Measurements from ENCODE around the gene RBFOX2.
"Not testable (repeated sequence)": the region's sequence is repeated elsewhere in the genome, so short reads cannot be mapped to it uniquely, and the experiment has no call there.

The RBFOX2 gene

DNA sequence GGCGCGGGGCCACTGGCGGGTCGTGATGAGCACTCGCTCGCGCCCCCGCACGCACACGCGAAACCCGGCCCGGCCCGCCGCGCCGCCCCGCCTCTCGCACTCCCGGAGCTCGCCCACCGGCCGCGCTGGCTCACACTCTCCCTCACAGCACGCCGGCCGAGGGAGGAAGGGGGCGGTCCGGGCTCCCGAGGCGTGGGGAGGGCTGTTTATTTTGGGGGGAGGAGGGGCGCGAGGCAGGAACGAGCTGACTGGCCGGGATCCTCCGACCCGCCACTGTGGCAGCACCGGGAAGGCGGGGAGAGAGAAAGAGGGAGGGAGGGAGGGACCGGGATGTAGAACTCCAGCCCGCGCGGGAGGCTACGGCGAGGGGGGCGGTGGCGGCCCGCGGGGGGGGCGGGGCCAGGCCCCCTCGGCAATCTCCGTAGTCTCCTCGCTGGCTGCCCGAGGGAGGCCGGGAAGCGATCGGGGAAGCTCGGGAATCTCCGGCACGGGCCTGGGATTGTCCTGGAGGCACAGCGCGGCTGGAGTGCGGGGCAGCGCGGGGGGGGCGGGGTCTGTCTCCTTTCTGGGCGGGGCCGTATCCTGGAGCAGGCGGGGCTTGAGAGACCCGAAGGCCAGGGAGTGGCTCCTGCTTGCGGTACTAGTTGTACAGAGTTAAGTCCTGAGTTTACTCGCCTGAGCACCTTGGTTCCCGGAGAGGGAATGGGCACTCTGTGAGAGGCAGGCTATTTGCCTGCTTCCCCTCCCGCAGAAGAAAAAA, at the start of gene RBFOX2:
RBFOX2 (minus strand) TSS at position 179 of the 760 bp plus-strand sequence. CDS start 399 bp downstream, outside the sequence.
- peak; percentile 79 for DNase-seq (ENCODE audit: low spot score)

DNA sequence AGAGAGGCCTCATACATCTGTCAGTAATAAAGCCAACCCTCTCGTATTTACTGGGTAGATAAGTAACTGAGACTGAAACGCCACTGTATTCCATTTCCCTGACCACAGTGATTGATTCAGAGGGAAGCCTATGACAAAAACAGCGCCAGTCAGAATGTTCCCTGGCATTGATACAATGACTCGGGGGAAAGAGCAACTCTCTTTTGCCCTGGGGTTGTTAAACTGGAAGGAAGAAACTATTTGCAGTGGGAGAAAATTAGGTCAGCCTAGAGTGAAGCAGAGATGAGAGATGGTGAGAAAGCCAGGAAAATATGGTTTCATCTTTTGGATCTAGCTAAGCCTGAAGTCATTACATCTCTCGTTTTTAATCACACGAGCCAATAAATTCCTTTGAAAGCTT, 48.6 kb upstream of the RBFOX2 start:
- DNase-seq (ENCODE audit: low spot score): no peak

DNA sequence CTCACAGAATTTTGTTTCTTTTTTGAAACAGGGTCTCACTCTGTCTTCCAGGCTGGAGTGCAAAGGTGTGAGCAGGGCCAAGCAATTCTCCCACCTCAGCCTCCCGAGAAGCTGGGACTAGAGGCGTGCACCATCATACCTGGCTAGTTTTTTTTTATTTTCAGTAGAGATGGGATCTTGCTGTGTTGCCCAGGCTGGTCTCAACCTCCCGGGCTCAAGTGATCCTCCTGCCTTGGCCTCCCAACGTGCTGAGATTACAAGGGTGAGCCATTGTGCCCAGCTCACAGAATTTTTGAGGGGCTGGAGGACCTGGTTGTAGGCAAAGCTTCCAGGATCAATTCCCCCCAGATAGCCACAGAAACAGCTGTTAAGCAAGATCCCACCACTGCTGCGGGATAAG, 47.1 kb upstream of the RBFOX2 start:
- no peak for DNase-seq (ENCODE audit: low spot score)

DNA sequence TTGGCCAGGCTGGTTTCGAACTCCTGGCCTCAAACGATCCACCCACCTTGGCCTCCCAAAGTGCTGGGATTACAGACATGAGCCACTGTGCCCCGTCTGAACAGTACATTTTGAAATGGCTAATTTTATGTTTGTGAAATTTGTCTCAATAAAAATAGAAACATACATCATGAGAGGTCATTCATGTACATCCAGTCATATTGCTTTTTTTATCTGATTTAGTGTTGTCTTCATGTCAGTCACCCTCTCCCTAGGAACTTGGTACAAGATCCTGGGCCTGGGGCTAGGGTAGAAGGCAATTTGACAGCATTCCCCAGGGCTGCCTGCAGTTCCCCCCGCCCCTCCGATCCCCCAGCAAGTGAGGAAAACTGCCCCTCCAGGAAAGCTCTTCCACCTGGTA, 46.6 kb upstream of the RBFOX2 start:
- DNase-seq (ENCODE audit: low spot score): no peak

- DNase-seq (ENCODE audit: low spot score): no peak
These were observed 44.9 kb upstream of the RBFOX2 start for GRCh38 chr22:36073476-36073875.

GRCh38 chr22:36070645-36071044, 42.0 kb upstream of the RBFOX2 start:
- DNase-seq (ENCODE audit: low spot score): not testable (repeated sequence)

GRCh38 chr22:36069368-36069767, 40.7 kb upstream of the RBFOX2 start:
- no peak for DNase-seq (ENCODE audit: low spot score)

- no peak for DNase-seq (ENCODE audit: low spot score)
These were observed 40.2 kb upstream of the RBFOX2 start for GRCh38 chr22:36068776-36069344.

GRCh38 chr22:36067235-36067558, 38.6 kb upstream of the RBFOX2 start:
- no peak for DNase-seq (ENCODE audit: low spot score)

DNA sequence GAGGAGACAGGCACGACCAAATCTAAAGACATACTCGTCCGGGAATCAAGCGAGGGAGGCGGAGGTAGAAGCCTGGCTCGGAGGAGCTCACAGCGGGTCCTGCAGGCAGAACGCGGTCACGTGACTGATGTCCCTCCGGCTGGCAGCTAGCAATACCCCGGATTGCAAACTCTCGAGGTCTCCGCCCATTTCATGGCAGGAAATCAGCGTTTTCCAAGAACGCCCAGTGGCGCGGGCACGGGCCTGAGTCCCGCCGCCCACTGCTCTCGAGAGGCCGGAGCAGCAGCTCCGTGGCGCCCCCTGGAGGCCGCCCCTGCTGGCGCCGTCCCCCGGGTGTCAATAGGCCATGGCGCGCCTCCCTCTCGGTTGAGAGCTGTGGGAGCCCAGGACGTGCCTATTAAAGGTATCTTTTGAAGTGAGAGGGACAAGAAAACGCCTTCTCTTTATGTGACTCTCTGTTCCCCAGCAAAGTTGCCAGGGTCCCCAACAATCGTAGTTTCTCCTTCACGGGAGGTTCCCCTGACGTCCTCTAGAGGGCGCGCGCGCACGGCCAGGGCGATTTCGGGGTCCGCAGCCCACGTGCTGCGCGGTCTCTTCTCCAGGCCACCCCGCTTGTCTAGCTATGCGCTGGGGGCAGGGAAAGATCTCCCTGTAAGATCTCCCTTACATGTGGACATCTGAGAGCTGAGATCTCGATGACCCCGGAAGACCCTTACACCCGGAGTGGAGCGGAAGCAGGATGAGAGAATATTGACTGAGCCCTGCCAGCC, 37.3 kb upstream of the RBFOX2 start:
- DNase-seq (ENCODE audit: low spot score): peak; percentile 60

DNA sequence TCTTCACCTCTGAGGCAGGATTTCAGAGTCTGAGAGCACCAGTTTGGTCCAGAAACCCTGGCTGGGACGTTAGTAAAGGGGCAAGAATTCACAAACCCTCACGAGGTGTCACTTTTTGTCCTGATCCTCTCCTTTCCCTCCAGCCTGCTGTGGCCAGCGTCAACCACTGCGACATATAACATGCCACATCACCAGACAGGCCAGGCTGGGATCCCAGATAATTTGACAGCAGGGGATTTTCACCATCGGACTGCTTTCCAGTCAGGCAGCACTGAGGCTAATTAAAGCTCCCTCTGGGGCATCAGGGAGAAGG, 36.8 kb upstream of the RBFOX2 start:
- DNase-seq (ENCODE audit: low spot score): peak; percentile 33

DNA sequence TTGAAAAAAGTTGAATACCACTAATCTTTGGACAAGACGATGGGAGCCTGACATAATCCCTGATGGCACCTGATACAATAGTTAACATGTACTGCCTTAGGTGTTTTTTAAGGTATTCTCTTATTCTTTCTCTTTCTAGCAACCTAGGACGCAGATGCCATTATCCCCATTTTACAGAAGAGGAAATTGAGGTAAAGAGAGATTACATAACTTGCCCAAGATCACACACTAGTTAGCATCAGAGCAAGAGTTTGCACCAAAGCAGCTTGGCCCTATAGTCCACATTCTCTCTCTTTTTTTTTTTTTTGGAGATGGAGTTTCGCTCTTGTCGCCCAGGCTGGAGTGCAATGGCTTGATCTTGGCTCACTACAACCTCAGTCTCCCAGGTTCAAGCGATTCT, 35.7 kb upstream of the RBFOX2 start:
- DNase-seq (ENCODE audit: low spot score): no peak

DNA sequence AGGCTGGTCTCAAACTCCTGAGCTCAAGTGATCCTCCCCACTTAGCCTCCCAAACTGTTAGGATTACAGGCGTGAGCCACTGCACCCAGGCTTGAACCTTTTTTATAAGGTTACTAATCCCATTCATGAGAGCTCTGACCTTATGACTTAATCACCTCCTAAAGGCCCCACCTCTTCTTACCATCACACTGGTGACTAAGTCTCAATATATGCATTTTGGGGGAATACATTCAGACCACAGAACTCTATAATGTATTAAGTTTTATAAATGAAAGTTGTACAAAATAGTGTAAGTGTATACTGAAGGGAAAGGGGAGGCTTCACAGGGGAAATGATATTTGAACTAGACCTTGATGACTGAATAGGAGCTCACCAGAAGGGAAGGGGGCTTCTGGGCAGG, 28.4 kb upstream of the RBFOX2 start:
- DNase-seq (ENCODE audit: low spot score): no peak

DNA sequence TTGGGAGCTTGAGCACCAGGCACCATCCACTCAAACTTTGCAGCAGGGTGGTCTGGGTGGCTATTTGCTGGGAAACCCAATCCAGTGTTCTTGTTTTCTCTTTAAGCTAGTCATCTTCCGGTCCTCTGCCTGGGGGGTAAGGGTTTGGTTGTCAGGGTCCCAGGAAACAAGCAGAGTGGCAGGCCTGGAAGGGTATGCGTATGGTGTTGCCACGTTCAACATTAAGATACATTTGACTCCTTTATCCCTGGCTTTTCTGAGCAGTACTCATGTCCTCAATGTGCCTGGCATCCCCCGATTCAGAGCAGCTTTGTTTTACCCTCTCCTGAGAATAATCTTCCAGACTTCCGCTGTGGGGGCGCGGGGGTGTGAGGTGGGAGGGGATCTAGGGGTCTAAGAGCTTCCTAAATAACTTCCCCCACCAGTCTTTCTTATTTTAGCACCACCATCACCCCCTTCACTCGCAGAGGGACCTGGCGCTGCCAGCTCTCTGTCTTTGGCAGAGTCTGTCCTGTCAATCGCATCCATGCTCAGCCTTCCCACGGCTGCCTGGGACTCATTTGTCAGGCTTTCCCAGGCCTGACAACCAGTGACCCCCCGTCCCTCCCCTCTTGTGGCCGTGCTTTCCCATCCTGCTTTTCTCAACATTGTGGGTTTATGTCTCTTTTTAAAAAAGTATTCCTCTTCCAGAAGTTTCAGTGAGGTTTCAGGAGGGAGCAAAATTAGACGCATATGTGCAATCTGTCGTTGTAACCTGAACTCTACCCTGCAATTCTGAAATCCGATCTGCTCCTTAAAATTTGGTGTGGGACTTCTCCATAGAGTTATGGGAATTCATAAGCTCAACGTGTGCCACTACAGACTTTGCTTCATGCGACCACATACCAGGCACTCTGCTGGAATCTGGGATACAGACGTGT, 27.0 kb upstream of the RBFOX2 start:
- no peak for DNase-seq (ENCODE audit: low spot score)

GRCh38 chr22:36054446-36054845, 25.8 kb upstream of the RBFOX2 start:
- DNase-seq (ENCODE audit: low spot score): not testable (repeated sequence)

GRCh38 chr22:36053242-36054147, 24.9 kb upstream of the RBFOX2 start:
- DNase-seq (ENCODE audit: low spot score): no peak

- no peak for DNase-seq (ENCODE audit: low spot score)
These were observed 23.9 kb upstream of the RBFOX2 start for GRCh38 chr22:36052505-36052941.

DNA sequence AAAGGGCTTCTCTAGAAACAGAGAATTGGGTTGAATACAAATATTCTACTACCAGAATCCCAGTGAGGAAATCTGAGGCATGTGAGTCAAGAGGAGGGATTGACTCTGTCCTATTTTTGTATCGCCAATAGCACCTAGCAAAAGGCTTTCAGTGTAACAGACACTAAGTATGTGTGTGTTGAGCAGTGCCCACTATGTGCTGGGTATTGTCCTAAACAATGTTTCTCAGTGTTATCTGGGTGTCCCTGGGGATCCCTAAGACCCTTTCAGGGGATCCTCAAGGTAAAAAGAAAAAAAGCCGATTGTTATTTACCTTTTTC, 21.0 kb upstream of the RBFOX2 start:
- no peak for DNase-seq (ENCODE audit: low spot score)

DNA sequence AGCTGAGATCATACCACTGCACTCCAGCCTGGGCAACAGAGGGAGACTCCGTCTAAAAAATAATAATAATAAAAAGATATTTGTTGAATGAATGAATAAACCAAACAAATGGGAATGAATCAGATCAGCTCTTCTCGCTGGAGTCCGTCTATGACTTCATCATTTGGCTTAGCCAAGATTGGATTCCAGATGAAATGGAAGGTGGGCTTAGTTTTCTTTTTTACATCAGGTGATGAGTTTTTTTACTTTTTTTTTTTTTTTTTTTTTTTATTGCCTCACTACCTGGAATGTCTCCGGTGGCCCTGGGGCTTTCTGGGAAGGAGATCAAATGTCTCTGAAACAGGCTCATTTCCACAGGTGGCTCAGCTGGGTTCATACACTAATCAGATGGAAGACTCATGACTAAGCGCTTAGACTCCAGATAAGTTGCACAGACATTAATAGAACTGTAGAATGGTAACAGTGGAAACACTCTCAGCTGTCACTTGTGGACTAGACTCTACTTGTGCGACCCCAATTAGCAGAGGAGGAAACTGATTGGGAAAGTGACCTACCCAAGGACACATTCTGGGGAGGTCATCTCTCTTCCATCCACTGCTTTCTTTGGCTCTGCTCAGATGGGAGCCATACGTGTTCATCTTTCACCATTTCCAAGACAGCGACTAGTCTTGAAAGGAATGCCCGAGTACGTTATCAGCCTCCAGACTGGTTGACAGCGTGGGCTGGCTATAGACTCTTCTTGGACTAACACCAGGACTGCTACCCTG, 20.5 kb upstream of the RBFOX2 start:
- no peak for DNase-seq (ENCODE audit: low spot score)

- DNase-seq (ENCODE audit: low spot score): not testable (repeated sequence)
These were observed 15.9 kb upstream of the RBFOX2 start for GRCh38 chr22:36044517-36044916.

DNA sequence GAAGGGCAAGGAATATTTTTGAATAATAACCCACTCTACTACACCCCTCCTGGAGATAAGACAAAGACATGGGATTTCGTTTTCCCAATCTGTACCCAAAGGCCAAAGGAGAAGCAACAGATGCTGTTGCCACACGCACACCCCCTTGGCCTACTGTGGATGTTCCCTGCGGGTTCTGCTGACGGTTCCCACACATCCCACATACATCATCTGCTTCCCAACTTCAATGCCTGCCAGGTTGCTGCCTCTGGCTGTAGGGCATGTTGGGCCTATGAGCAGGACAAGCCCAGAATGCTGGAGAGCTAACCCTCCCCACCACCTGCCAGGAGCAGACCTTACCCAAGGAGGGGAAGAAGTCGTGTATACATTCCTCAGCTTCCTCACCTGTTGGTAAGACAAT, 13.6 kb upstream of the RBFOX2 start:
- no peak for DNase-seq (ENCODE audit: low spot score)

Data from HuH-7.5 (cell line).